ENCODE measurements around the gene CIP2A.
A peak's percentile ranks its signal among the peaks of the same experiment; 100 is the strongest.

Gene CIP2A

DNA sequence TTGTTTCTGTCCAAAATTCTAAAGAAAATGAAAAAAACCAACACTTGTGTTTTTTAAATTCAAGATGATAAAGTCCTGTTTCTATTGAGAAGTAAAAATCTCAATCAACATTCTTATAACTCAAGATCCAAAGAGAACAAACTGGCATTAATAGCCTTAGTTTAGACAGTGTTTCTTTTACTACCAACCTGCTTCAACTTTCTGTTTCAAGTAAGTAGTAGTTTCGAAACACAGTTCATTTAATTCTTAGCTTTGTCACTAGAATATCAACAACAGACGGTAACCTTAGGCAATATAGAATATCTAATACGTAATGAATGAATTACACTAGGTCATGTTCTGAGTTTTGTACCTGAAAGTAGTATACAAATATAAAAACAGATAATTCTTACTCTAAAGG lies 23.7 kb downstream of the CIP2A start:
- no peak overlapping the region for H3K27ac ChIP-seq
- TF ChIP-seq ZFX (IDR thresholded peaks at IDR 0.05; ENCODE audit: borderline replicate concordance), result no peak
- TF ChIP-seq, protein P1, sequence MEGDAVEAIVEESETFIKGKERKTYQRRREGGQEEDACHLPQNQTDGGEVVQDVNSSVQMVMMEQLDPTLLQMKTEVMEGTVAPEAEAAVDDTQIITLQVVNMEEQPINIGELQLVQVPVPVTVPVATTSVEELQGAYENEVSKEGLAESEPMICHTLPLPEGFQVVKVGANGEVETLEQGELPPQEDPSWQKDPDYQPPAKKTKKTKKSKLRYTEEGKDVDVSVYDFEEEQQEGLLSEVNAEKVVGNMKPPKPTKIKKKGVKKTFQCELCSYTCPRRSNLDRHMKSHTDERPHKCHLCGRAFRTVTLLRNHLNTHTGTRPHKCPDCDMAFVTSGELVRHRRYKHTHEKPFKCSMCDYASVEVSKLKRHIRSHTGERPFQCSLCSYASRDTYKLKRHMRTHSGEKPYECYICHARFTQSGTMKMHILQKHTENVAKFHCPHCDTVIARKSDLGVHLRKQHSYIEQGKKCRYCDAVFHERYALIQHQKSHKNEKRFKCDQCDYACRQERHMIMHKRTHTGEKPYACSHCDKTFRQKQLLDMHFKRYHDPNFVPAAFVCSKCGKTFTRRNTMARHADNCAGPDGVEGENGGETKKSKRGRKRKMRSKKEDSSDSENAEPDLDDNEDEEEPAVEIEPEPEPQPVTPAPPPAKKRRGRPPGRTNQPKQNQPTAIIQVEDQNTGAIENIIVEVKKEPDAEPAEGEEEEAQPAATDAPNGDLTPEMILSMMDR (IDR thresholded peaks at IDR 0.05), result no peak

- no peak for TF ChIP-seq ZFX (IDR thresholded peaks at IDR 0.05; ENCODE audit: borderline replicate concordance)
- TF ChIP-seq, protein P1 (IDR thresholded peaks at IDR 0.05), result no peak
- H3K27ac ChIP-seq, result peak overlapping the region; percentile 20; the same call in 1 of the 2 replicates
Measured at GRCh38 chr3:108564564-108564963, 24.7 kb downstream of the CIP2A start.

GRCh38 chr3:108562565-108562964 lies 26.7 kb downstream of the CIP2A start:
- H3K27ac ChIP-seq, result no peak overlapping the region
- TF ChIP-seq, protein P1 (IDR thresholded peaks at IDR 0.05), result no peak
- no peak for TF ChIP-seq ZFX (IDR thresholded peaks at IDR 0.05; ENCODE audit: borderline replicate concordance)

DNA sequence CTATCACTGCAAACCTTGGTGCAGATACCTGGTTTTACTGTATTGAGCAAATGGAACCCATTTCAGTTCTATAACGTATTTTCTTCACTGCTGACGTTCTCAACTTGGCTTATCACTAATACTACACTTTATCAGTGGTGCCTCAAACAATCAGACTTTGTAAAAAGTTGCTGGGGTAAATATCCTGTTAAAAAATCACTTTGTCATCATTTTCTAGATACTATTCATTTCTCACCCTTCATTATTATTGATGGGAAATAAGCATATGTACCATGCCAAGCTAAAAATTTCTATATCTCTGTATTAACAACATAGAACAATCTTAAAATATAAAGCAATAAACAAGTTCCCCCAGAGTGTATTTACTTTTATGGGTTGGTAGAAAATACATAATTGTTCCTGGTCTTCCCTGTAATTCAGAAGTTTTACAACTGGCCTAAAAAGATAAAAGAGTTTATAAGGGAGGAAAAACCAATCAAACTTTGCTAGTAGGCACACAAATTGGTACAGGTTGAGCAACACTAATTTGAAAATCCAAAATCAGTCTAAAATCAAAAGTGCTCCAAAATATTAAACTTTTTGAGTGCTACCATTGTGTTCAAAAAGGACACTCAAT lies 33.2 kb downstream of the CIP2A start:
- TF ChIP-seq, protein P1 (IDR thresholded peaks at IDR 0.05), result no peak
- TF ChIP-seq ZFX (IDR thresholded peaks at IDR 0.05; ENCODE audit: borderline replicate concordance), result no peak
- H3K27ac ChIP-seq, result no peak overlapping the region

DNA sequence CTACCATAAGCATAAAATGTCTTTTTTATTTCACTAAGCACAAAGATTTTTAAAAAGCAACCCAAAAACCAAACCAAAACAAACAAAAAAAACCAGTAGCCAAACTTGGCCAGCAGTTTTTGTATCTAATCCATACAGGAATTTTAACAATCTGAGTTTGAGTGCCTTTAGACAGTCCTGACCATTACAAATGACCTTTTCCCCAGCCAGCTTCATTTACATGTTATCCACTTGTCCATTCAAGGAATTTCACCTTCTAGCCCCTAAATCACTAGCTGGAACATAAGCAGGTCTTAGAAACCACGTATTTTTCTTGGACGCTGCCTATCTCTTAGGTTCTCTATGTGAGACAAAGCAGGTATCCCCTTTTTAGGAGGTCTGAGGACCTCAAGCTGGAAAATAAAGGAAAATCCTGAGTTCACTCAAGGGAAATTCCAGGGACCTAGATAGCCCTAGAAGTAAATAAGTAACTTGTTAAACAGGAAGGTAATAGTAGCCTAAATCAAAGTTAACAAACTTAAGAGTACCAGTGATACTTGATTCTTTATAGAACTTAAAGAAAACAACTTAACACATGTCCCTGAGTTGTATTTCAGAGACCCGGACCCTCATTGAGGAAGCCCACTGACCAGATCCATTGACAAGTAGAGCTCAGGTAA lies 34.2 kb downstream of the CIP2A start:
- no peak overlapping the region for H3K27ac ChIP-seq
- TF ChIP-seq, protein P1 (IDR thresholded peaks at IDR 0.05), result no peak
- no peak for TF ChIP-seq ZFX (IDR thresholded peaks at IDR 0.05; ENCODE audit: borderline replicate concordance)

DNA sequence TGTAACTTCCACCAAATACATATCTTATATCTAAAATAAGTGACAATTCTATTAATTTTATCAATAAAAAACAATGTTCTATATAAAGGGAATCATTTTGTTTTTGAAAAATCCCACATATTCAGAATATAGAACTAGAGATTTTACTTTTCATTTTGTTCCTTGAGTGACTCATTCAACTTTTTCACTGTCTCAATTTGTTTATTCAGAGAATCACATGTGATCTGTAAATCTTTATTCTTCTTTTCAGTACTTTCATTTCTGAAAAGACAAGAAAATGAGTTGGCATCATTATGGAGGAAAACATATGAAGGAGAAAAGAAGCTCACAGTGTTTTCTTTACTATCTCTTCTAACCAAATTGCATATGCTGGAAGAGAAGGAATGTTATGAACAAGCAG lies 35.0 kb downstream of the CIP2A start:
- TF ChIP-seq, protein P1 (IDR thresholded peaks at IDR 0.05), result no peak
- no peak for TF ChIP-seq ZFX (IDR thresholded peaks at IDR 0.05; ENCODE audit: borderline replicate concordance)
- H3K27ac ChIP-seq, result no peak overlapping the region
